Liver (tissue), 9 donors: ENCODE results near the gene CSMD2. TPM values are rescaled to one million over a fixed set of nuclear protein-coding genes. Genes with fewer than 3 reads are reported as not detected.
A peak's percentile ranks its signal among the peaks of the same experiment; 100 is the strongest.

Source experiments
- DNase-seq: peaks from one replicate; pipeline ENCODE4 v3.0.0-alpha.2; 2017; ENCODE audit warnings: low spot score
- H3K27ac ChIP-seq, 2 donors: one replicate each; pipeline ENCODE4 v1.7.0; 2013; ENCODE audit warnings: inconsistent platforms in 2 of 2, low read length in 2 of 2, control low read depth in 1 of 2, low read depth in 1 of 2, mild to moderate bottlenecking in 1 of 2
- H3K27me3 ChIP-seq, 4 donors: one replicate each; pipeline versions ENCODE4 v1.6.1 to v1.7.0; 2013; ENCODE audit warnings: low read length in 3 of 4, inconsistent platforms in 1 of 4, mild to moderate bottlenecking in 1 of 4, moderate library complexity in 1 of 4; ENCODE audit not compliant: control insufficient read depth in 4 of 4, insufficient read depth in 4 of 4
- H3K36me3 ChIP-seq, 4 donors: one replicate each; pipeline versions ENCODE4 v1.6.1 to v1.7.0; 2013; ENCODE audit warnings: low read length in 3 of 4, mild to moderate bottlenecking in 3 of 4, low read depth in 1 of 4, moderate library complexity in 1 of 4; ENCODE audit not compliant: control insufficient read depth in 4 of 4, insufficient read depth in 3 of 4
- H3K4me1 ChIP-seq, 4 donors: one replicate each; pipeline versions ENCODE4 v1.6.1 to v1.7.0; 2013; ENCODE audit warnings: low read length in 3 of 4, mild to moderate bottlenecking in 3 of 4, moderate library complexity in 1 of 4; ENCODE audit not compliant: control insufficient read depth in 4 of 4, insufficient read depth in 4 of 4
- H3K4me3 ChIP-seq, 3 donors: one replicate each; pipeline versions ENCODE4 v1.6.1 to v1.7.0; 2013; ENCODE audit warnings: low read length in 3 of 3, control low read depth in 1 of 3, low read depth in 1 of 3, mild to moderate bottlenecking in 1 of 3
- H3K9ac ChIP-seq, 2 donors: one replicate each; pipeline ENCODE4 v1.7.0; 2013; ENCODE audit warnings: low read length in 2 of 2, mild to moderate bottlenecking in 2 of 2, moderate library complexity in 2 of 2, control low read depth in 1 of 2, low read depth in 1 of 2
- H3K9me3 ChIP-seq, 4 donors: one replicate each; pipeline versions ENCODE4 v1.6.1 to v1.7.0; 2013; ENCODE audit warnings: low read length in 3 of 4; ENCODE audit not compliant: control insufficient read depth in 4 of 4
- CTCF ChIP-seq: fragments of 150-350 bp; IDR thresholded peaks from 2 replicates; pipeline ENCODE4 v1.5.1; 2017; ENCODE audit warnings: improper control_type of control experiment, low read depth, low read length; ENCODE audit not compliant: missing input control
- EGR1 ChIP-seq, 2 donors: IDR thresholded peaks; 2 replicates each; pipeline ENCODE4 v1.6.1; 2016 to 2018; ENCODE audit warnings: antibody characterized with exemption in 2 of 2, low read depth in 2 of 2
- FOXA1 ChIP-seq: IDR thresholded peaks from 2 replicates; pipeline ENCODE4 v1.6.1; 2016; ENCODE audit warnings: antibody characterized with exemption
- FOXA2 ChIP-seq: IDR thresholded peaks from 2 replicates; pipeline ENCODE4 v1.6.1; 2016; ENCODE audit warnings: antibody characterized with exemption
- GABPA ChIP-seq, 2 donors: IDR thresholded peaks in 1 of 2; conservative IDR thresholded peaks in 1 of 2; 2 replicates each; pipeline ENCODE4 v1.6.1; 2016; ENCODE audit warnings: antibody characterized with exemption in 2 of 2, mild to moderate bottlenecking in 1 of 2, moderate library complexity in 1 of 2
- HNF4A ChIP-seq, 2 donors: conservative IDR thresholded peaks; 2 replicates each; pipeline ENCODE4 v1.6.1; 2016; ENCODE audit warnings: antibody characterized with exemption in 2 of 2, mild to moderate bottlenecking in 2 of 2
- HNF4G ChIP-seq: IDR thresholded peaks from 2 replicates; pipeline ENCODE4 v1.6.1; 2016; ENCODE audit warnings: antibody characterized with exemption
- JUND ChIP-seq, 2 donors: IDR thresholded peaks; 2 replicates each; pipeline ENCODE4 v1.6.1; 2016; ENCODE audit warnings: antibody characterized with exemption in 2 of 2
- MAX ChIP-seq: IDR thresholded peaks from 2 replicates; pipeline ENCODE4 v1.6.1; 2016; ENCODE audit warnings: antibody characterized with exemption
- NR2F2 ChIP-seq: IDR thresholded peaks from 2 replicates; pipeline ENCODE4 v1.6.1; 2016; ENCODE audit warnings: antibody characterized with exemption
- RAD21 ChIP-seq, 2 donors: IDR thresholded peaks; 2 replicates each; pipeline ENCODE4 v1.6.1; 2016; ENCODE audit warnings: antibody characterized with exemption in 2 of 2, mild to moderate bottlenecking in 2 of 2
- REST ChIP-seq: IDR thresholded peaks from 2 replicates; pipeline ENCODE4 v1.6.1; 2016; ENCODE audit warnings: antibody characterized with exemption, mild to moderate bottlenecking
- RXRA ChIP-seq, 2 donors: IDR thresholded peaks; 2 replicates each; pipeline ENCODE4 v1.6.1; 2017 to 2018; ENCODE audit warnings: antibody characterized with exemption in 2 of 2, mild to moderate bottlenecking in 1 of 2
- SP1 ChIP-seq: IDR thresholded peaks from 2 replicates; pipeline ENCODE4 v1.6.1; 2018; ENCODE audit warnings: antibody characterized with exemption, mild to moderate bottlenecking
- TAF1 ChIP-seq: conservative IDR thresholded peaks from 2 replicates; pipeline ENCODE4 v1.6.1; 2016; ENCODE audit warnings: antibody characterized with exemption, mild to moderate bottlenecking
- YY1 ChIP-seq: IDR thresholded peaks from 2 replicates; pipeline ENCODE4 v1.6.1; 2016; ENCODE audit warnings: antibody characterized with exemption, mild to moderate bottlenecking
- WGBS: extraction: QIAGEN DNeasy Blood & Tissue Kit; methylation state at CpG from one replicate; pipeline ENCODE4 v1.1.7; 2013; 5-methylcytosine and 5-hydroxymethylcytosine counted together
- polyA plus RNA-seq, 2 donors: library from polyadenylated mRNA; stranded (reverse) in 1 of 2; unstranded in 1 of 2; fragments of 200-250 nt in 1 of 2; fragments of >200 nt in 1 of 2; fragmentation: Nextera tagmentation in 1 of 2; extraction: Ambion mirVana in 1 of 2; gene quantifications; one replicate each; pipeline versions ENCODE4 v1.2.1 to v1.2.3, GENCODE V29; 2013 to 2015
- total RNA-seq, 2 donors: library from RNA; depleted of rRNA; stranded (reverse); fragments of >200 nt; gene quantifications; one replicate each; pipeline ENCODE4 v1.2.3, GENCODE V29; 2014
- TF ChIP-seq, protein P1 (sequence below): IDR thresholded peaks from 2 replicates; pipeline ENCODE4 v1.6.1; 2016; ENCODE audit warnings: antibody characterized with exemption
- TF ChIP-seq, protein P2 (sequence below): IDR thresholded peaks from 2 replicates; pipeline ENCODE4 v1.6.1; 2016; ENCODE audit warnings: antibody characterized with exemption
- donor health status: healthy.
- donor health status: healthy.
- donor health status: healthy.
- donor health status: healthy.
- donor health status: healthy.

The CSMD2 gene
- total and polyA plus RNA-seq, 4 donors, result 0.08 to 0.09 TPM; not detected in 2

DNA sequence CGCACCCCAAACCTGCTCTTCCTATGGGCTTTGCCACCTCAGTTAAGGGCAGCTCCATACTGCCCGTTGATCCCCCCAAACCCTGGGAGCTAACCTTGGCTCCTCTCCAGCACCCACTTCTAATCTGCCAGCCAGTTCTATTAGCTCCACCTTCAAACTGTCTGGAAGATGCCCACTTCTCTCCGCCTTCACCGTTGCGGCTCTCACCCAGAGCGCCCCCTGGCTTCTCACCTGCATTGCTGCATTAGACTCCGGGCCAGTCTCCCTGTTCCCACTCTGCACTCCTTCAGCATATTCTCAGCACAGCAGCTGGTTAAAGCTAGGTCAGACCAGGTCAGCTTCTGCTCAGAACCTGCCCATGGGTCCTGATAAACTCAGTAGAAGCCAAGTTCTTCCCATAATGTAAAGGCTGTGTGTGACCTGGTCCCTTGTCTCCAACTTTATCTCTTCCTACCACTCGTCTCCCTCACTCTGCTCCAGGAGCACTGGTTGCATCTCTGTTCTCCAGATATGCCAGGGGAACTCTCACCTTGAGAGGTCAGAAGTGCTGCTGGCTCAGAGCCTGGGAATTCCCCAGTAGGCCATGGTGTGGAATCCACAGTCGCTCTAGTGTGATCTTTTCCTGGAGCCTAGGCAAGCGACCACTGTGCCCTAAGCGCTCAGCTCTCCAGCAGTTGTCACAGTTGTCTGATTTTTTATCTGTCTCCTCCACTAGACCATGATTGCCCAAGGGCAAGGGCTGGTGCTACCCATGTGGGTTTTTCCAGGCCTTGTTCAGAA lies 150.9 kb downstream of the CSMD2 start:
- Histone ChIP-seq H3K9ac (no peak overlapping the region), H3K4me1 (no peaks in the 10 kb centered on the region), H3K4me3 (no peak overlapping the region), H3K27ac (no peak overlapping the region), H3K27me3 (peaks cover 0 to 5% (median 2%) of the 10 kb centered on the region in 4 donors), H3K9me3 (no peaks in the 10 kb centered on the region), H3K36me3 (no peaks in the 10 kb centered on the region)
- 52% methylated on average over 11 of the region's 11 CpGs for WGBS
- TF ChIP-seq RAD21 (IDR thresholded peaks at IDR 0.05) (peak; percentile 62 to 71), CTCF (peak; percentile 38), NR2F2 (no peak), FOXA1 (no peak), SP1 (no peak), REST (no peak), FOXA2 (no peak), YY1 (no peak), TAF1 (no peak), MAX (no peak), EGR1 (IDR thresholded peaks at IDR 0.05; ENCODE audit: low read depth in 2 of 2) (no peak), HNF4A (conservative IDR thresholded peaks at IDR 0.05) (no peak), GABPA (IDR thresholded peaks at IDR 0.05 in 1 of 2, conservative IDR thresholded peaks at IDR 0.05 in 1 of 2) (no peak), HNF4G (no peak)
- TF ChIP-seq, protein P1, sequence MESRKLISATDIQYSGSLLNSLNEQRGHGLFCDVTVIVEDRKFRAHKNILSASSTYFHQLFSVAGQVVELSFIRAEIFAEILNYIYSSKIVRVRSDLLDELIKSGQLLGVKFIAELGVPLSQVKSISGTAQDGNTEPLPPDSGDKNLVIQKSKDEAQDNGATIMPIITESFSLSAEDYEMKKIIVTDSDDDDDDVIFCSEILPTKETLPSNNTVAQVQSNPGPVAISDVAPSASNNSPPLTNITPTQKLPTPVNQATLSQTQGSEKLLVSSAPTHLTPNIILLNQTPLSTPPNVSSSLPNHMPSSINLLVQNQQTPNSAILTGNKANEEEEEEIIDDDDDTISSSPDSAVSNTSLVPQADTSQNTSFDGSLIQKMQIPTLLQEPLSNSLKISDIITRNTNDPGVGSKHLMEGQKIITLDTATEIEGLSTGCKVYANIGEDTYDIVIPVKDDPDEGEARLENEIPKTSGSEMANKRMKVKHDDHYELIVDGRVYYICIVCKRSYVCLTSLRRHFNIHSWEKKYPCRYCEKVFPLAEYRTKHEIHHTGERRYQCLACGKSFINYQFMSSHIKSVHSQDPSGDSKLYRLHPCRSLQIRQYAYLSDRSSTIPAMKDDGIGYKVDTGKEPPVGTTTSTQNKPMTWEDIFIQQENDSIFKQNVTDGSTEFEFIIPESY, result no peak
- no peak for DNase-seq

DNA sequence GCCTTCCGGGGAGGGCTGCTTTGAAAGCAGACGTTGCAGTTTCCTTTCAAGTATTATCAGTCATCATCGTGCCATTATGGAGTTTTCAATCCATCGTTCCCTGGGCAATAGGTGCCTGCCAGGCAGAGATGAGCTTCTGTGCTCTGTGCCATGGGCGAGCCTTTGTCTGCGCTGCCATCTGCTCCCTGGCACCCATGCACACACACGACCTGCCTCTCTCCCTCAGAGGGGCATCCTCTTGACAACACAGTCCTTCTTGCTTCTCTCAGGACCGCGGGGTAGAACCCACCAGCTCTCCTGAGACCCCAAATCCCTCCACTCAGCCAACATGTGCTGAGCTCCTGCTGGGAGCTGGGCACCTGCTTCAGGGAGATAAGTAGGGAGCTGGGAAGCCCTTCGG lies 151.9 kb downstream of the CSMD2 start:
- Histone ChIP-seq H3K27me3 (peaks cover 0 to 5% (median 2%) of the 10 kb centered on the region in 4 donors), H3K36me3 (no peaks in the 10 kb centered on the region)
- 81% methylated on average over 10 of the region's 10 CpGs for WGBS
- TF ChIP-seq FOXA1 (no peak), RAD21 (IDR thresholded peaks at IDR 0.05) (no peak), FOXA2 (no peak), EGR1 (IDR thresholded peaks at IDR 0.05; ENCODE audit: low read depth in 2 of 2) (no peak), NR2F2 (no peak), RXRA (IDR thresholded peaks at IDR 0.05) (no peak), TAF1 (no peak), JUND (IDR thresholded peaks at IDR 0.05) (no peak), SP1 (no peak), YY1 (no peak), MAX (no peak), CTCF (no peak)
- TF ChIP-seq, protein P2, sequence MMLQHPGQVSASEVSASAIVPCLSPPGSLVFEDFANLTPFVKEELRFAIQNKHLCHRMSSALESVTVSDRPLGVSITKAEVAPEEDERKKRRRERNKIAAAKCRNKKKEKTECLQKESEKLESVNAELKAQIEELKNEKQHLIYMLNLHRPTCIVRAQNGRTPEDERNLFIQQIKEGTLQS, result no peak

More for the DNA sequence above, 151.9 kb downstream of the CSMD2 start:
- Histone ChIP-seq H3K9ac (no peak overlapping the region), H3K27ac (no peak overlapping the region), H3K4me3 (no peak overlapping the region), H3K4me1 (no peaks in the 10 kb centered on the region), H3K9me3 (no peaks in the 10 kb centered on the region)
- DNase-seq, result peak; percentile 14
